Renal pelvis (tissue), 4 donors: ENCODE measurements around the gene ADAMTS18. TPM values are rescaled to one million over a fixed set of nuclear protein-coding genes. Genes with fewer than 3 reads are reported as not detected.
A peak's percentile ranks its signal among the peaks of the same experiment; 100 is the strongest.

Experiments used
- DNase-seq: peaks from one replicate; pipeline ENCODE4 v3.0.0-alpha.2; 2013
- polyA plus RNA-seq, 3 donors: library from polyadenylated mRNA; unstranded; fragments of 120-200 nt; gene quantifications; one replicate each; pipeline ENCODE4 v1.2.1, GENCODE V29; 2013; ENCODE audit not compliant: insufficient read length in 3 of 3

The ADAMTS18 gene
- polyA plus RNA-seq, 3 donors, result 3.9 to 9.7 (median 6.6) TPM

DNA sequence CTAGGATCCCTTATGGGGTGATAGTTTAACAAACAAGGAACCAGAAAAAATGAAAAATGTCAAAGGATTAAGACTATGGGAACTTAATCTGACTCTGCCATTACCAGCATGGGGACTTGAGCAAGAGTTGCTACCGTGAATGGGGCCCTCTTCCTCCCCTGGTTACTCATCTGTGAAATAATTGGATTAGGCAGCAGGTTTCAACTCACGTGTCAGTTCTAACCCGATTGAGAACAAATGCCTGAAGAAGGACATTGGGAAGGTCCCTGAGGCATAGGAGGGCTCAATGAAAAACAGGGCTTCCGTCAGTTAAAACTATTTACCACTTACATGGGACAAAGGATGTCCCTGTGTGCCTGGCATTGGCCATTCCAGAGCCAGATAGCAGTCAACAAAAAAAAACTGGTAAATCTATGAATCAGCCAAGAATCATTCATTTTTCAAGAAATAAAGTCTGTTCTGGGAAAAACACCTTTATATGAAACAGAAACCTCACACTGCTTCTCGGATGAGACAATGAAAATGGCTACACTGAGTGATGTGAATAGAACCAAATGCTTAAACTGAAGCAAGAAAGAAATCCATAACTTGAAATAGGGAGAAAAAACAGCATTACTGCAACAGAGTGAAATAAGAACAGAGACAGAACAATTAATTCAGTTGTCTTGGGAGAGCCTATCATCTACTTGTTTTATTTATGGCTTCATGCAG is 104.3 kb downstream of the ADAMTS18 start:
- no peak for DNase-seq

DNA sequence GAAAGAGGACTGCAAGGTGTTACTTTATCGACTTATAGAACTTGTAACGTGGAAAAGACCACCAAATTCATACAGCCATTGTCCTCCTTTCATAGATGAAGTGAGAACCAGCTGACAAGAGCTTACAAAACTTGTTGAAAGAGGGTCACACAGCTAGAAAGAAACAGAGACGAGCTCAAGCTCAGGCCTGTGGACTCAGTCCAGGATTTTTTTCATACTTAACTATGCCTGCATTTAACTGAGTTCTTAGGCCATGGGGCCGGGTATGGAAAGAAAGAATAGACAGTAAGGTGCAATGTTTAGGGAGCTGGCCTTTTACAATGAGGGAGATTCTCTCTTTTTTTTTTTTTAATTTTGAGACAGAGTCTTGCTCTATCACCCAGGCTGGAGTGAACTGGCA is 106.1 kb downstream of the ADAMTS18 start:
- DNase-seq, result no peak

DNA sequence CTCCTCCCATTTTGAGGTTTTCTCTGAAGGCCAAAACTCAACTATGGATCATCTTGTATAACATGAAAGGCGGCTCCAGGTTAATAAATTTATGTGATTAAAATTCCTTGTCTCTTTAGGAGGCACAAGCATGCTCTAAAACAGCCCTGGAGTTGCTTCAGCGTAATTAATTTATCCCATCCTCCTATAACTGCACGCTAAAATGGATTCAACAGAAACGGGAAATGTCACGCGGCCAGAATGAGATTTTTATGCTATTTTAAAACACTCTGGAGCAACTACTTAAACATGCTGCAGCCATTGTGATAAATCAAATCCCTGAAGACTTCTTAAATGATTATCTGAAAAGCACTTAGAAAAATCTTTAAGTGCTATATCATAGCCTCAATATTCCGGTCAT is 106.6 kb downstream of the ADAMTS18 start:
- no peak for DNase-seq

DNA sequence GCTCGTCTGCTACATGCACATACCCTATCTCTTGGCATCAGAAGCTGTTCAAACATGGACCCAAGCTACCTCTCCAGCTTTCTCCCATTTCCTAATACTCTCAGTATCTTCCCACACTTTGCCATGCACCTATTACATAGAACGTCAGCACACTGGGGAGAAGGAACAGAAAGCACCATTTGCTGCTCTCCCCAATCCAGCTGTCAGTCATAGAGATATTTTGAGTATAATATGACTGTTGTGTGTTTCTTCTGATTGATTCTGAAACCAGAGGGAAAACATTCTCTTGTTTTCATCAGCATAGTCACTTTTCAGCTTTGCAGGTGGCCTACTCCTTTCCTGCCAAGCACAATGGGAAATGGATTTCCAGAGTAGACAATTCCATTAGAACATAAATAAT is 107.1 kb downstream of the ADAMTS18 start:
- no peak for DNase-seq

DNA sequence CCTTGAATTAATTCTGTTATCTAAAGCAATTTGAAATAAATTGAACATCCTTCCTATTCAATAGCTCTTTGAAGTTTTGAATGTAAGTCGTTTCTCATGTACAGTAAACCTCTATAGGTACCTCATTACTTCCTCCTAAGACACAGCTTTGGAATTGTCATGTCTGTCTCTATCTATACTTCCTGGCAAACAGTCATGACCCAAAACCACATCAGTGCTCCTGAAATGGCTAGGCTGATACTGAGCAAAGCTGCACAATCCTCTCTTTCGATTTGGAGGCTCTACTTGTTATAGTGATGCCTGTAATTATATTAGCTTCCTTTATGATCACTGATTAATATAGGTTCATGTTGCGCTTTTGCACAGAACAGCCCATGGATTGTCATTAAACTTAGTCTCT is 110.1 kb downstream of the ADAMTS18 start:
- no peak for DNase-seq

DNA sequence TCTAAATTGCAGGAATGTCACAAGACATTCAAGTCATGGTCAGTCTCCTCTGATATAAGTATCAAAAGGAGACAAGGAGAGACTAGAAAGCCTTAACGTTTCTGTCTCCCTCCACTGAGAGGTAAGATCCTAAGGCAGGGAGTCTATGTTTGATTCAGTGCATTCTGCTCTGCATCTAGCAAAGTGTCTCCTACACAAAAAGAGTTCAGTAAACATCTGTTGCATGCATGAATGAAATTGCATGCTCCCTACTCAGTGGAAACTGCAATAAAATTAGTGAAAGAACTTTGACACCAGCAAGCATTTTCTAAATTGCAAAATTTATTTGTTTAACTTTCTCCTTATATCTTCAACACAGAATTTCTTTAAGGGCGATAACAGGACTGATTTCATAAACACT is 111.1 kb downstream of the ADAMTS18 start:
- no peak for DNase-seq

DNA sequence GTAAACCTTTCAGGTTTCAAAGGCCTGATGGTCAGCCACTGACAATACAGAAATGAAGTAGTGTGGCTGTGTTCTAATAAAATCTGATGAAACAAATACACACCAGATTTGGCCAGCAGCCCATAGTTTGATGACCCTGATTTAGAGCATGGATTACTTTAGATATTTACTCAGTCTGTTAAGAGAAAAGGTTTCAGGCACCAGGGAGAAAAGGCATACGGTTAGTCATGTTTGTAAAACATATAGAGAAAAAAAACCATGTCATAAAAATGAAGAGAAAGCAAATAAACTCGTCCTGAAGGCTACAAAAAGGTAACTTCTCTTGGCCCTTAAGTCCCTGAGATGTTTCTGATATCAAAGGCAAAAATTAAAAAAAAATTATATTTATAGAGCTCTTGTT is 112.1 kb downstream of the ADAMTS18 start:
- DNase-seq, result no peak

DNA sequence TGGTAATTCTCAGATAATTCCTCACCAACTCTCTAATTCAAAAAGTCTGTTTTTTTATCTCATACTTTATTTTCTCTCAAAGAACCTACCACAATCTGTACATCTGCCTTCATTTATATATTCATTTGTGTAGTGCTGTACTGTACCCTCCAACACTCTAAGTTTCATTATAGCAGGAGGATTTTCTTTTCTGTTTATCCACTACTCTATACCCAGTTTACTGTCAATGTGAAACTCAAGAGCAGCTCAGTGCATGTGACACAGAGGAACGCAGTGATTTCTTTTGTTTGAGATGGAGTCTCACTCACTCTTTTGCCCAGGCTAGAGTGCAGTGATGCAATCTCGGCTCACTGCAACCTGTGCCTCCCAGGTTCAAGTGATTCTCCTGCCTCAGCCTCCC is 117.8 kb downstream of the ADAMTS18 start:
- DNase-seq, result no peak

DNA sequence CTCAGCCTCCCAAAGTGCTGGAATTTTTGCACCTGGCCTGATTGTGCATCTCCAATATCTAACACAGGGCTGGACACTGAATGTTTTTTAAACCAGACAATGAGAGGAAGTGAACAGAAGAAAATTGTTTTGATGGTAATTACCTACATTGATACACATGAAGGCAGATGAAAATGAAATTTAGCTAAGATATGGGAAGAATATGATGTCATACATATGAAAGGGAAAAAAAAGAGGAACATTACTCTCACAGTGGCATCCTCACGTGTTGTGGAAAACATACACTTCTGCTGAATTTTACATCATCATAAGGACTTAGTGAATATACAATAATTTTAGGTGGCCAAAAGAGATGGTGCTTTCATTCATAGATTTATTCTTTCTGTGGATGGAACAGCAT is 124.0 kb downstream of the ADAMTS18 start:
- DNase-seq, result no peak

DNA sequence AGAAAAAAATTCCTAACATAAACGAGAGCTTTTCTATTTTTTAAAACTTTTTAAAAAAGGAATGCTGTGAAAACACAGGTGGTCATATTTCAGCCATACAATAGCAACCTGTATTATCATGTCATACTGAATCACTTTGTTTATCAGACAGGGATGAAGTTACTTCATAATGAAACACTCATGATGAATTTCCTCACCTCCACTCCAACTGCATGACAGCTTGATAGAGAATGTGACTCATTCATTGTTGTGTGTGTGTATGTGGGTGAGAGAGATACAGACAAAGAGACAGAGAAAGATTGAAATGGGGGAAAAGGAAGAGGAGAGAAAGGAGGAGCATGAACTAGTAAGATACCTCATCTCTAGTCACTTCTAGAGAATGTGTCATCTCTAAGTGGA is 126.7 kb downstream of the ADAMTS18 start:
- no peak for DNase-seq

DNA sequence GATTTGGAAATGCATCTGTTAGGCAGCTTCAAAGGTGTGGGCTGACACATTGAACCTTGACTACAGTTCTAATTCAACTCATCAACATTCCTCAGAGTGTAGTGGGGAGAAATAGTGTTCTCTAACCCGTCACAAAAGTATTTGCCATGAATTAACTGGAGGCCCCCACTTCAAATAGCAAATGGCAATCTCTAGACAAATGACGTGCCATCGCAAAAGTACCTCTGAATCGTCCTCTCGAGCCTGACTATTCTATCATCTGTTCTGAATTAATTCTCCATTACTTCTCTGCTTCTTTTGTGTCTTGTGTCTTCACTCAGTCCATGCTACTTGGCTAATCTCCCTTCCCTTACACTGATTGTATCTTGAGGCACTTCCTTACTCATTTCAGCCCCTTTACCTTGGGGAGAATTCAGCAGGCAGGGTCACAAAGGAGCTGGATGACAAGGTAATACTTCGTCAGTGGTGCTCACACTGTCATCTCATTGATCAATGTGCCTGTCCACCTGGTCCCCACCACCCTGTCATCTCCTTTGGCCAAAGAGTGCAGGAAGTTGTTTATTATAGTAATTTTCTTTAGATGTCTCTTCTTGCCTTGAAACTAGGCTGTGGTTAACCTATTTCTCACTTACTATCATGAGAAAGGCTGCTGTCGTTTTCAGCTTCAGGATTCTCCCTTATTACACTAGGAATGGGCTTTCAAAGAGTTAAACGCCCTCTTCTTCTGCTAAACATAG is 127.2 kb downstream of the ADAMTS18 start:
- no peak for DNase-seq

DNA sequence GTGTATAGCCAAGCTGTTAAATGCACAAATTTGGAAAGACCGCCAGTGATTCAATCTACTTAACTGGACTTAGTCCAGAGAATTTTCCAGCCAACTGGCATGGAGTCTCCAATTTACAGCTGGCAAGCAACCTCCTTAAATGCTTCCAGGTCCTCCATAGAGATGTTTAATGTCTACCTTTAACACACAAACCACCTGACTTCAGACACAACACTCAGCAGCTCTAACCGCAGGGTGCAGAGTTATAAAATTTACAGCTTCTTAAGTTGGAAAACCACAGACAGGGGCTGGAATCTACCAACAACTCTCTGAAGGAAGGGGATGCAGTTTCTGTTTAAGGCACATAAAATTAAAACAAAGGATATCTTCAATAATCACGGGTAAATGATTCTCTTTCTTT is 128.8 kb downstream of the ADAMTS18 start:
- DNase-seq, result no peak

DNA sequence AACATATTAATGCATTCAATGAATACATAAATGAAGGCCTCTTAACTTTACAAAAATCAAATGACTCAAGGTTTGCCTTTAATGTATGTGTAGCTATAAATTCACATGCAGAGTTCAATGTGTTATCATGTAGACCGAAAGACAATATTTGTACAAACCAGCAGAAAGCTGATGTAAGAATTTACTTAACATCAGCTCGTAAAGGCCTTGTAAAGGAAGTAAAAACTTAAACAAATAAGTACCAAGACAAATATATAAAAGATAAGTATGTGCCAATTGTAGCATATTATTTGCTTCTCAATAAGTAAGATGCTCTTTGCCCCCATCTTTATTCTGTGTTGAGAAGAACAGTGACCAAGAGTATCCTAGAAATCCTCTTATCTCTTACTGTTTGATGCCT is 130.0 kb downstream of the ADAMTS18 start:
- DNase-seq, result no peak

DNA sequence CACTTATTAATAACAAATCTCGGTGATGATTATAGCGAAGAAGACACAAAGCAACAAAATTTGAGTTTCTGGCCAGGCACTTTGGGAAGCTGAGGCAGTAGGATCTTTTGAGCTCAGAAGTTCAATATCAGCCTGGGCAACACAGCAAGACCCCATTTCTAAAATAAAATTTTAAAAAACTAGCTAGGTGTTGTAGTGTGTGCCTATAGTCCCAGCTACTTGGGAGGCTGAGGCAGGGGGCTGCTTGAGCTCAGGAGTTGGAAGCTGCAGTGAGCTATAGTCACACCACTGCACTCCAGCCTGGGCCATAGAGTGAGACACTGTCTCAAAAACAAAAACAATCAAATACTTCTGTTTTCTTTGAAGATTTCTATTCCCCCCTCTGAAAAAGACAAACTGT is 130.7 kb downstream of the ADAMTS18 start:
- no peak for DNase-seq

DNA sequence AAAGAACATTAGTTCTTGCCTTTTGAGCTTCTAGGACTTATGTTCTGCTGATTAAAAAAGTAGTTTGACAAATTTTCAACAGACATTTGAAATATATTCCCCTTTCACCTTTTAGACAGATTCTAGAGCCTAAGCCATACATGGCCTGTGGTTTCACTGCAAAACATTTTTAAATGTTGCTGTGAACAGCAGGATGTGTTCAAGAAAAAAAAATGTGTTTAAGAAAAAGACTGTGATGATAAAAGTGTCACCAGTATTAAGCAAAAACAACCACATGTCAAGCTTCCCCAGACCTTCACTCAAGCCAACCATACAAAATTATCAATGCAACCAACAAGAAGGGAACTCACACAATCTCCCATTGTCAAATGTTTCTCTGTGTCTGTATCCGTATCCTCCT is 132.2 kb downstream of the ADAMTS18 start:
- peak; percentile 10 for DNase-seq

DNA sequence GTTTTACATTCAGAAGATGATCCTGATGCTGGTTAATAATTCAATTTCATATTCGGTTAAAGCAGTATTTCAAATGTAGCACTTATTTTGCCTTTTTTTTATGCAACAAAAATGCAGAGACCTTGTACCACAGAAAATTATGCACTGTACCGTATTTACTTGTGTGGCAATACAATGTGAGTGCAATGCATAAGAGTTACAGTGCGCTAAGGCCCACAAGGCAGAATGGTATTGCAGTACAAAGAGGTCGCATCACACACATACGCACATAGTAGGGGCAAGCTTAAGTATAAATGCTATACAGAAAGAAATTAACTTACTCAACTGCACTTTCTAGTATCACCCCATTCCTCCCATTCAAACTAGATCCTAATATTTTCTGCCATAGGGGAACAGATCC is 132.6 kb downstream of the ADAMTS18 start:
- DNase-seq, result no peak

DNA sequence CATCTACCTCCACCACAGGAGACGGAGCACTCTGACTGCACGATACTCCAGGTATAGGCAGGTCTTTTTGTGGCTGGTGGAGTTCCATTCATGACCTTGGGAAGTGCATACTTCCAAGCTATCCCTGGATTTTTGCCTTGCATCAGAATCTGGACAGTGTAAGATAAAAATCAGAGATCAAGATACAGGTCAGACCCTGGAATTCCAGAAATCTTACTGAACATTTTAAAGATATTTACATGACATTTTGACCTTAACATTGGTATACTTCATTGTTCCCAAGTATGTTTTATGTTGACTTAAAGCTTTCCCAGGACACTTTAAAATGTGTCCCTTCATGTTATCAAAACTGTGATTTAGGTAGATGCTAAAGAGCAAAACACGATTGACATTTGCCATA is 134.6 kb downstream of the ADAMTS18 start:
- DNase-seq, result no peak

DNA sequence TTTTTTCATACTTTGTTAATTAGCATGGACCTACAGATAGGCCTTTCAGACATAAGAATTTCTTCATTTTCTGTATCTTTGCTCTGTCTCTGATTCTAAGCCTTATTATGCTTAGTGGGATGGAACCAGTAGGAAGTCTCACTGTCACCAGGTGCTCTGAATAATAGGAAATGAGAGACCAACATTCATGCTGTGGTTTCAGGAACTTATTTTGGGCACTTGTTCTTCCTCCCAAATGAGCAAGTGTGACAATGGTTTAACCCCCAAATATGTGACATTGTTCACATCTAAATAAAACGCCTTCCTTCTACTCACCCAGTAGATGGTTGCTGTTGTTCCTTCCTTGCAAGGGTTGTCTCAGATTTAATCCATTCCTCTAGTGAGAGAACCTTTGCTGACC is 135.4 kb downstream of the ADAMTS18 start:
- DNase-seq, result no peak

DNA sequence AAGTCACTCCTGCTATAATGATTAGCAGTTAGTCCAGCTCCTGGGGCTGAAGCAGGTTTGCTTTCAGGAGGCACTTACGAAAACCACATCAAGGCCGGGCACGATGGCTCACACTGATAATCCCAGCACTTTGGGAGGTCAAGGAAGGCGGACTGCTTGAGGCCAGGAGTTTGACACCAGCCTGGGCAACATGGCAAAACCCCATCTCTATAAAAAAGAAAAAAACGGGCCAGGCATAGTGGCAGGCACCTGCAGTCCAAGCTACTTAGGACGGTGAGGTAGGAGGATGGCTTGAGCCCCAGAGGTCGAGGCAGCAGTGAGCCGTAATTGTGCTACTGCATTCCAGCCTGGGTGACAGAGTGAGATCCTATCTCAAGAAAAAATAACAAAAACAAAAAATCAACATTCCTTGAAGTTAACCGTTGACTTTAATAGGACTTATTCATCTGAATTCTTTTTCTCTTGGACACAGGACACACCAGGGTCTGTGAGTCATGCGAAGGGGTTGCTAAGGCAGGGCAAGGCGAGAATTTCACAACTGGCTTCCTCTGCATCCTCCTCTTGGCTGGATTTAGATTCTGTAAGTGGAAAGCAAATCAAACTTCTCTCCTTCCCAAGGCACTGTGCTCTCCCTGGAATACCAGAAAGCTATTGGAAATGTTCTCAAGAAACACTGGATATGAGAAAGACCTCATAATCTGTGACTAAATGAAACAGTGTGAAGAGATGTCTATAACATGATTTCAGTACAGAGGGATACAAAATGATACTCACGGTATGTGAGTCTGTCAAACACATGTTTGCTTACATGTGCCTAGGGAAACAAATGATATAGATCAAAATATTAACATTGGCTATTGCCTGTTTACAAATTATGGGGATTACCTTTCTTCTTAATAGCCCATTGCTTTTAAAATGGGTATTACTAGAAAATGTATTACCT is 136.1 kb downstream of the ADAMTS18 start:
- peak; percentile 28 for DNase-seq

DNA sequence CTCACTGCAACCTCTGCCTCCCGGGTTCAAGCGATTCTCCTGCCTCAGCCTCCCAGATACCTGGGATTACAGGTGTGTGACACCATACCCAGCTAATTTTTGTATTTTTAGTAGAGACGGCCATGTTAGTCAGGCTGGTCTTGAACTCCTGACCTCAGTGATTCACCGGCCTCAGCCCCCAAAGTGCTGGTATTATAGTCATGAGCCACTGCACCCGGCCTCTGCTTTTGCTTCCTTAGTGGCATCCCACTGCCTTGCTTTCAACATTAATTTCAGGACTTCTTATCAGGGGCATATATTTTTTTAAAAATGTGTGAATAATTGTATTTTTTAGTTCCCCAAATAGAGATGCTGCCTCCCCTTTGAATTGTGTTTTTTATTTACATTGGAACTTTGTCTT is 136.8 kb downstream of the ADAMTS18 start:
- no peak for DNase-seq

DNA sequence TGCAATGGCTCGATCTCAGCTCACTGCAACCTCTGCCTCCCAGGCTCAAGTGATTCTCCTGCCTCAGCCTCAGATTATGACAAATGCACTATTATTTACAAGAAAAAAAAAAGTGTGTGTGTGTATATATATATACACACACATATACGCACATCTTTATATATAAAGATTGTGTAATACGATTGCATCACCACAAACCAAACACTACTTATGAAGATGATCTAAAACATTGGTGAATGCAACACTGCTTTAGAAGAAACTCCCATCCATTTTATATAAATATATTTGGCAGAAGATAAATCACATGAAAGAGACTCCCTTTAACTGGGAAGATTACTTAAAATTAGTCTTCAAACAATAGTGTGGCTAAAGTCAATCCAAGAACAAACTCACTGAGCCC is 138.9 kb downstream of the ADAMTS18 start:
- DNase-seq, result no peak

DNA sequence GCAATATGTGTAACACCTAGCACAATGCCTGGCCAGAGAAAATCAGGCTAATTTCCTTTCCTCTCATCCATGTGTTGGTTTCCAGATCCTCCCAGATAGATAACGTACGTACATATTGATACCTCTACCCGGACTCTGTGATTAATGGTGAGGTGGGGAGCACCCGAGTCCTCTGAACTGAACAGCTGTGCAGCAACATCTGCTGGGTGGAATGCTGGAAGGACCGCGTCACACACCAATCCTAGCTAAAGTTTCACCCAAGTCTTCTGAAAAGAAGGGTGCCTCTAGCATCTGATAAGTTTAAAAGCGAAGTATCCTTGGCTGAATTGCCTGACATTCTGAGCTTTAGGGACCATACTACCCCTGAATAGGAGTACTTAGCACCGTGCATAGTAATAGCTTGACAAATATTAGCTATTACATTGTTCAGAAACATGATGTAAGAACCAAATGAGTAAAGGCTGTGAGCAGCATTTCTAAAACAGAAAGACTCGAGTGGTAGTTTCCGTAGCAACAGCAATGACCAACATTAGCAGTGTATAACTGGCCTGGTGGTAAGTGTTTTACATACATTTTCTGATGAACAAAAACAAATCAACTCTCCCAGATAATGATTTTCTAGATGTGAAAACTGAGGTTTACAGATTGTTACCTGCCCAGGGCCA is 144.3 kb downstream of the ADAMTS18 start:
- peak; percentile 33 for DNase-seq
